ENCODE results near the gene SNCAIP.

DNA sequence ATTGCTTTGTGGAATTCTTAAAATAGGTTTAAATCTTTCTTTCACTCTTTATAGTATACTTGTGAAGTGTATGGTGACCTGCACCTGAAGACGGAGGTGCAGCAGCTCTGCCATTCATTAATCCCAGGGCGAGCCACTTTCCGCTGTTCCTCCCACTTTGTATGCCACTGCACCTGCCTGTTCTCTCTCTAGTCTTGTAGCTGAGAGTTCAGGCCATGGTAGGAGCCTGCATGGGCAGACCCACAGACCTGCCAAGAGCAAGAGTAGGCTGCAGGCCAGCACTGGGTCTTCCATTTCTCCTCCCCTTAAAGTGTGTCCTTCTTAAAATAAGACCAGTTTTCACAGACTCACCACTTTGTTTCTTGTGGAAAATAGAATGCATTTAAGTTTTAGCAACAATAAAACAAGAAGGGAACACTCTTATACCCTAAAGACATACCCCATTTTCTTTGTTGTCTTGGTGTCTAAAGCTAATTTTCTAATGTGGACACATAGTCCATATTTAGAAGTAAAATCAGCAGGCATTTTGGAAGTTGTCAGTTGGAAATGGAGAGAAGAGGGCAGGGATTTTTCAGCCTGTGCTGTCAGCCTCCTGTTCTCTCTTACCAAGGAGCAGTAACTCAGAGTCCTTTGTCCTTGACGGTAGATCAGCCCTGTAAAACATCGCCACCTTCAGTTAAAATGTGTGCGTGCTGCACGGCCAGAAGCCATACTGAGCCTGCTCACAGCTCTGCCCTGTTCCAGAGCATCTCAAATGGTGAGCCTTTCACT, 103.2 kb downstream of the SNCAIP start:
- TF ChIP-seq POLR2AphosphoS5 (IDR thresholded peaks at IDR 0.05; ENCODE audit: borderline replicate concordance, low read depth, low read length) (no peak), FOXP2 (optimal IDR thresholded peaks at IDR 0.05; ENCODE audit: control extremely low read depth, extremely low read length, insufficient read depth) (no peak), EZH2 (IDR thresholded peaks at IDR 0.05) (no peak)

Measured in SK-N-MC (cell line).